Measurements from ENCODE around the gene ATP2C2.

ATP2C2 gene

DNA sequence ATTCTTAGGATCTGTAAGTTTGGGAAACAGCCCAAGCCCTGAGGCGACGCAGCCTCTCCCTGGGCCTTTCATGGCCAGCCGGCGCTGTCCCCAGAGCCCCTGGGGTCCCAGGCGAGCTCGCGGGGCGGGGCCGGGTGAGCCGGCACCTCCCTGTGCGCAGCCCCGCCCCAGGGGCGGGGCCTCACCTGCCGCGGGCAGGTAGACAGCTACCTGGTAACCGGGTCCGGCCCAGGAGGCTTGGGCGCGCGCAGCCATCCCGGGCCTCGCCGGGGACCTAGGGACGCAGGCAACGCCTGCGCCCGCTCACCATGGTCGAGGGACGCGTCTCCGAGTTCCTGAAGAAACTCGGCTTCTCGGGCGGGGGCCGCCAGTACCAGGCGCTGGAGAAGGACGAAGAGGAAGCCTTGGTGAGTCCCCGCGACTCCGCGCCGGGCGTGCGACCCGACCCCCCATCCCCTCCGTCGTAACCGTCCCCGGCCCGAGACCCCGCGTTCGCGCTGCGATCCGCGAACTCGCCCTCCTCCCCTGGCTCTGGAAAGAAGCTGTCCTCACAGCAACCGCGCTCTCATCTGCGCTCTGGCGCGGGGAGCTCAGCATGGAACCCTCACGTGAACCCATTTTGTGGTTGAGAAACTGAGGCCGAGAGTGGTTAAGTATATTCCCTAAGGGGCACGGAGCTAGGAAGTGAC lies at the start of gene ATP2C2:
Gene ATP2C2, plus strand, starts transcription at position 231 of the 689 bp plus-strand sequence. Its CDS starts 78 bp downstream, at position 309.
- no peaks in the 10 kb centered on the region for H3K9me3 ChIP-seq (ENCODE audit: control insufficient read depth, low read depth, low read length)
- no peaks in the 10 kb centered on the region for H3K36me3 ChIP-seq (ENCODE audit: control insufficient read depth, low read depth, low read length)
- peak within 1 kb of the TSS; percentile 20 for H3K9ac ChIP-seq (ENCODE audit: low read length)
- peaks cover 13% of the 10 kb centered on the region for H3K4me1 ChIP-seq (ENCODE audit: control insufficient read depth, low read depth, low read length)
- H3K27ac ChIP-seq (ENCODE audit: low read length): no peak within 1 kb of the TSS
- H3K4me3 ChIP-seq (ENCODE audit: low read length): peak within 1 kb of the TSS; percentile 65
- H3K27me3 ChIP-seq (ENCODE audit: control insufficient read depth, insufficient read depth, low read length): peaks cover 35% of the 10 kb centered on the region

- H3K9me3 ChIP-seq (ENCODE audit: control insufficient read depth, low read depth, low read length): no peaks in the 10 kb centered on the region
- no peak overlapping the region for H3K9ac ChIP-seq (ENCODE audit: low read length)
- no peak overlapping the region for H3K4me3 ChIP-seq (ENCODE audit: low read length)
- H3K27ac ChIP-seq (ENCODE audit: low read length): no peak overlapping the region
- no peaks in the 10 kb centered on the region for H3K27me3 ChIP-seq (ENCODE audit: control insufficient read depth, insufficient read depth, low read length)
- H3K4me1 ChIP-seq (ENCODE audit: control insufficient read depth, low read depth, low read length): no peaks in the 10 kb centered on the region
- no peaks in the 10 kb centered on the region for H3K36me3 ChIP-seq (ENCODE audit: control insufficient read depth, low read depth, low read length)
Measured at GRCh38 chr16:84319146-84319760, 49.1 kb upstream of the ATP2C2 start.

DNA sequence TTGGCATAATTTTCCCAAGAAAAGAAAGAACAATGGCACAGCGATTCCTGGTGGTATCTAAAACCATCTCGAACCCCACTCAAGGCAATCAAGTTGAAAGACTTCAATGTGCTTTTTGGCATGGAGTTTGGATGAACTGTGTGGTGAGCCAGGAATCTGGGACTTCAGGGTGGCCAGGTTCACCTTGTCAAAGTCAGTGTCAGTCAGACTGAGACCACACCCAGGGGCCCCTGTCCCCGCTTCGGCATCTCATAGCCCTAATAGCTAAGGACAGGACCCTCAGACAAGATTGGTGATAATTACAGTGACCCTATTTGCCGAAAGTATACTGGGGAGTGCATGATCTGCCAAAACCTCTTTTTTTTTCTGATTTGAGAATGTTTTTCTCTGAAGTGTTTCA lies 47.8 kb upstream of the ATP2C2 start:
- no peaks in the 10 kb centered on the region for H3K36me3 ChIP-seq (ENCODE audit: control insufficient read depth, low read depth, low read length)
- no peaks in the 10 kb centered on the region for H3K9me3 ChIP-seq (ENCODE audit: control insufficient read depth, low read depth, low read length)
- no peaks in the 10 kb centered on the region for H3K27me3 ChIP-seq (ENCODE audit: control insufficient read depth, insufficient read depth, low read length)
- no peak overlapping the region for H3K9ac ChIP-seq (ENCODE audit: low read length)
- no peak overlapping the region for H3K27ac ChIP-seq (ENCODE audit: low read length)
- no peaks in the 10 kb centered on the region for H3K4me1 ChIP-seq (ENCODE audit: control insufficient read depth, low read depth, low read length)
- H3K4me3 ChIP-seq (ENCODE audit: low read length): no peak overlapping the region

DNA sequence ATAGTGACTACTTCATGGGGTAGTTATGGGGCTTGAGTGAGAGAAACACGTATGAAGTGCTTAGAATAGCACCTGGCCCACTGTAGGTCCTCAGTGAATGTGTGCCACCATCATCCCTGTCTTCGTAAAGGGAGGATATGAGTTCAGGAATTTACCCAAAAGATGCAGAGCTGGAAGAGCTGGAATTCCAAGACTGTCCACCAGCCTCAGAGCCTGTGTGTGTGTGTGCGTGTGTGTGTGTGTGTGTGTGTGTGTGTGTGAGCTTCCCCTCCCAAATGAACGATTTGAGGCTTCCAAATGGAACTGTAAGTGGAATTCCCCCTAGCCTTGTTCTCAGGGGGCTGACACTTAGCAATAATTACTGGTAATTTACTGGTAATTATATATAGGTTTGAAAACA lies 46.4 kb upstream of the ATP2C2 start:
- Histone ChIP-seq H3K9ac (ENCODE audit: low read length) (no peak overlapping the region), H3K36me3 (ENCODE audit: control insufficient read depth, low read depth, low read length) (no peaks in the 10 kb centered on the region), H3K4me1 (ENCODE audit: control insufficient read depth, low read depth, low read length) (no peaks in the 10 kb centered on the region), H3K9me3 (ENCODE audit: control insufficient read depth, low read depth, low read length) (no peaks in the 10 kb centered on the region), H3K27ac (ENCODE audit: low read length) (no peak overlapping the region), H3K27me3 (ENCODE audit: control insufficient read depth, insufficient read depth, low read length) (no peaks in the 10 kb centered on the region), H3K4me3 (ENCODE audit: low read length) (no peak overlapping the region)

DNA sequence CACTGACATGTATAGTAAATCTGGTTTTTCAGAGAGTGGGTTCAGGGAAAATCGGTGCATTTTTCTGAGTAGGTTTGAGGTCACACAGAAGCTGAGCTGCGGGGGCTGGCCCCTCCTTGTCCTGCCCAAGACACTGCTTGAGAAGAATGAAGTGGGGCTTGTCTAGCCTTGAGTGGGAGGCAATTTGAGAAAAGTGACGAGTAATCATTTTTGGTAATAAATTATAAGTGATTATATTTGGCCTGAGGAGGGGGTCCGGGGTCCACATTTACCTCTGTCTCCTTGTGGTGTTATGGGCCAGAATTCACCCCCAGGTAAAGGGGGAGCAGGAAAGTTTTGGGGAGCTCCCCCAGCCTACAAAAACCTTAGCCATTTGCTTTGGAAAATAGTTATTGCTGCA lies 45.6 kb upstream of the ATP2C2 start:
- no peak overlapping the region for H3K4me3 ChIP-seq (ENCODE audit: low read length)
- H3K27me3 ChIP-seq (ENCODE audit: control insufficient read depth, insufficient read depth, low read length): no peaks in the 10 kb centered on the region
- H3K9me3 ChIP-seq (ENCODE audit: control insufficient read depth, low read depth, low read length): no peaks in the 10 kb centered on the region
- no peak overlapping the region for H3K9ac ChIP-seq (ENCODE audit: low read length)
- H3K36me3 ChIP-seq (ENCODE audit: control insufficient read depth, low read depth, low read length): no peaks in the 10 kb centered on the region
- no peaks in the 10 kb centered on the region for H3K4me1 ChIP-seq (ENCODE audit: control insufficient read depth, low read depth, low read length)
- H3K27ac ChIP-seq (ENCODE audit: low read length): no peak overlapping the region

DNA sequence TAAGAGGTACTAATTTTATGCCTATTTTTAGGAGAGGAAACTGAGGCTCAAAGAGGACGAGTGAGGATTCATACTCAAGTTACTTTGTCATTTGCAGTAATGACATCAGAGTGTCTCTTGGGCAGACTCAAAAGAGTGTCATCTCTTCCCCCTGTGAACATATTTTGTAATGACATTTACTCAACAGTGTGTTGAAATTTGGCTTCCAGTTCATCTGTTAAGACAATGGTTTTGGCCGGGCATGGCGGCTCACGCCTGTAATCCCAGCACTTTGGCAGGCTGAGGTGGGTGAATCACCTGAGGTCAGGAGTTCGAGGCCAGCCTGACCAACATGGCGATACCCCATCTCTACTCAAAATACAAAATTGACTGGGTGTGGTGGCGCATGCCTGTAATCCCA lies 44.7 kb upstream of the ATP2C2 start:
- no peaks in the 10 kb centered on the region for H3K9me3 ChIP-seq (ENCODE audit: control insufficient read depth, low read depth, low read length)
- H3K27ac ChIP-seq (ENCODE audit: low read length): no peak overlapping the region
- no peaks in the 10 kb centered on the region for H3K36me3 ChIP-seq (ENCODE audit: control insufficient read depth, low read depth, low read length)
- no peaks in the 10 kb centered on the region for H3K4me1 ChIP-seq (ENCODE audit: control insufficient read depth, low read depth, low read length)
- no peak overlapping the region for H3K4me3 ChIP-seq (ENCODE audit: low read length)
- no peaks in the 10 kb centered on the region for H3K27me3 ChIP-seq (ENCODE audit: control insufficient read depth, insufficient read depth, low read length)
- H3K9ac ChIP-seq (ENCODE audit: low read length): no peak overlapping the region

GRCh38 chr16:84324434-84325262 lies 43.7 kb upstream of the ATP2C2 start:
- no peaks in the 10 kb centered on the region for H3K4me1 ChIP-seq (ENCODE audit: control insufficient read depth, low read depth, low read length)
- no peaks in the 10 kb centered on the region for H3K27me3 ChIP-seq (ENCODE audit: control insufficient read depth, insufficient read depth, low read length)
- no peaks in the 10 kb centered on the region for H3K9me3 ChIP-seq (ENCODE audit: control insufficient read depth, low read depth, low read length)
- H3K4me3 ChIP-seq (ENCODE audit: low read length): no peak overlapping the region
- H3K27ac ChIP-seq (ENCODE audit: low read length): no peak overlapping the region
- H3K36me3 ChIP-seq (ENCODE audit: control insufficient read depth, low read depth, low read length): no peaks in the 10 kb centered on the region
- no peak overlapping the region for H3K9ac ChIP-seq (ENCODE audit: low read length)

DNA sequence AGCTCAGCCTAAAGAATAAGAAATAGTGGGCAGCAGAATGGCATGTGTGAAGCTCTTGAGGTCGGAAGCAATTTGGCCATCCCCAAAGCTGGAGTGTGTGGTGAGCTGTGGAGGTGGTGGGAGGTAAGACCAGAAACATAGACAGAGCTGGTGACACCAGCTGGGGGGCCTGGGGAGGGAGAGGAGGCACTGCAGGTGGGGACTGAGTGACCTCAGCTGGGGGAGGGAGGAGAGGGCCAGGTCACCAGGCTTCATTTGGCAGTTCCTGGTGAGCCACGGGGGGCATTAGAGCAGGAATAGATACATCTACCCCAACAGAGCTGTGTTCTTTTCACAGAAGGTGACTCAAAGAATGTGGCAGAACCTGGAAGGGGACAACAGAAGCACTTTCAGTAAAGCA lies 41.8 kb upstream of the ATP2C2 start:
- Histone ChIP-seq H3K27me3 (ENCODE audit: control insufficient read depth, insufficient read depth, low read length) (no peaks in the 10 kb centered on the region), H3K9ac (ENCODE audit: low read length) (no peak overlapping the region), H3K4me3 (ENCODE audit: low read length) (no peak overlapping the region), H3K9me3 (ENCODE audit: control insufficient read depth, low read depth, low read length) (no peaks in the 10 kb centered on the region), H3K27ac (ENCODE audit: low read length) (no peak overlapping the region), H3K36me3 (ENCODE audit: control insufficient read depth, low read depth, low read length) (no peaks in the 10 kb centered on the region), H3K4me1 (ENCODE audit: control insufficient read depth, low read depth, low read length) (no peaks in the 10 kb centered on the region)

- Histone ChIP-seq H3K4me3 (ENCODE audit: low read length) (no peak overlapping the region), H3K27me3 (ENCODE audit: control insufficient read depth, insufficient read depth, low read length) (no peaks in the 10 kb centered on the region), H3K27ac (ENCODE audit: low read length) (no peak overlapping the region), H3K4me1 (ENCODE audit: control insufficient read depth, low read depth, low read length) (no peaks in the 10 kb centered on the region), H3K9ac (ENCODE audit: low read length) (no peak overlapping the region), H3K36me3 (ENCODE audit: control insufficient read depth, low read depth, low read length) (no peaks in the 10 kb centered on the region), H3K9me3 (ENCODE audit: control insufficient read depth, low read depth, low read length) (no peaks in the 10 kb centered on the region)
Measured at GRCh38 chr16:84327926-84328505, 40.3 kb upstream of the ATP2C2 start.

DNA sequence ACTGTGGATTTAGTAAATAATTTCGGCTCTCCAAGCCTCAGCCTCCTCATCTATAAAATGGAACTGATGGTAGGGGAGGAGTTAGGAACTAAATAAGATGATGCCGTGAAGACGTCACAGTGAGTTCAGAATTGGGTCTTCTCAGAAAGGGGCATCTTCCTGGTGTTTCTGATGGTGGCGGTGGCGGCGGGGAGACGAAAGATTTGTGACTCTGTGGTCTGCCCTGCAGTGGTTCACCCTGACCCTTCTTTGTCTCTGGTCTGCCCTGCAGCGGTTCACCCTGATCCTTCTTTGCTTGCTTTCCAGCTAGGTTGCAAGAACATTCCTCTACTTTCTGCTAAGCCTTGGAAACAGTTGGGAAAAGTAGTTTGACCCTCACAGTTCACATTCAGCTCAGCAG lies 39.3 kb upstream of the ATP2C2 start:
- H3K27me3 ChIP-seq (ENCODE audit: control insufficient read depth, insufficient read depth, low read length): no peaks in the 10 kb centered on the region
- no peaks in the 10 kb centered on the region for H3K4me1 ChIP-seq (ENCODE audit: control insufficient read depth, low read depth, low read length)
- H3K9me3 ChIP-seq (ENCODE audit: control insufficient read depth, low read depth, low read length): no peaks in the 10 kb centered on the region
- H3K9ac ChIP-seq (ENCODE audit: low read length): no peak overlapping the region
- H3K27ac ChIP-seq (ENCODE audit: low read length): no peak overlapping the region
- no peak overlapping the region for H3K4me3 ChIP-seq (ENCODE audit: low read length)
- no peaks in the 10 kb centered on the region for H3K36me3 ChIP-seq (ENCODE audit: control insufficient read depth, low read depth, low read length)

GRCh38 chr16:84329843-84330684 lies 38.3 kb upstream of the ATP2C2 start:
- H3K4me3 ChIP-seq (ENCODE audit: low read length): no peak overlapping the region
- H3K9ac ChIP-seq (ENCODE audit: low read length): no peak overlapping the region
- no peaks in the 10 kb centered on the region for H3K36me3 ChIP-seq (ENCODE audit: control insufficient read depth, low read depth, low read length)

More at GRCh38 chr16:84329843-84330684, 38.3 kb upstream of the ATP2C2 start:
- Histone ChIP-seq H3K9me3 (ENCODE audit: control insufficient read depth, low read depth, low read length) (no peaks in the 10 kb centered on the region), H3K27me3 (ENCODE audit: control insufficient read depth, insufficient read depth, low read length) (no peaks in the 10 kb centered on the region), H3K27ac (ENCODE audit: low read length) (no peak overlapping the region), H3K4me1 (ENCODE audit: control insufficient read depth, low read depth, low read length) (no peaks in the 10 kb centered on the region)

Measured in iPS-18a (cell line).